ENCODE measurements around the gene BRMS1L. TPM values are rescaled to one million over a fixed set of nuclear protein-coding genes. Genes with fewer than 3 reads are reported as not detected.
A peak's percentile ranks its signal among the peaks of the same experiment; 100 is the strongest.
"Not testable (repeated sequence)": the region's sequence is repeated elsewhere in the genome, so short reads cannot be mapped to it uniquely, and the experiment has no call there.

The BRMS1L gene, protein sequence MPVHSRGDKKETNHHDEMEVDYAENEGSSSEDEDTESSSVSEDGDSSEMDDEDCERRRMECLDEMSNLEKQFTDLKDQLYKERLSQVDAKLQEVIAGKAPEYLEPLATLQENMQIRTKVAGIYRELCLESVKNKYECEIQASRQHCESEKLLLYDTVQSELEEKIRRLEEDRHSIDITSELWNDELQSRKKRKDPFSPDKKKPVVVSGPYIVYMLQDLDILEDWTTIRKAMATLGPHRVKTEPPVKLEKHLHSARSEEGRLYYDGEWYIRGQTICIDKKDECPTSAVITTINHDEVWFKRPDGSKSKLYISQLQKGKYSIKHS
- 1 to 10 TPM; 5.1 to 5.5 TPM for total RNA-seq

DNA sequence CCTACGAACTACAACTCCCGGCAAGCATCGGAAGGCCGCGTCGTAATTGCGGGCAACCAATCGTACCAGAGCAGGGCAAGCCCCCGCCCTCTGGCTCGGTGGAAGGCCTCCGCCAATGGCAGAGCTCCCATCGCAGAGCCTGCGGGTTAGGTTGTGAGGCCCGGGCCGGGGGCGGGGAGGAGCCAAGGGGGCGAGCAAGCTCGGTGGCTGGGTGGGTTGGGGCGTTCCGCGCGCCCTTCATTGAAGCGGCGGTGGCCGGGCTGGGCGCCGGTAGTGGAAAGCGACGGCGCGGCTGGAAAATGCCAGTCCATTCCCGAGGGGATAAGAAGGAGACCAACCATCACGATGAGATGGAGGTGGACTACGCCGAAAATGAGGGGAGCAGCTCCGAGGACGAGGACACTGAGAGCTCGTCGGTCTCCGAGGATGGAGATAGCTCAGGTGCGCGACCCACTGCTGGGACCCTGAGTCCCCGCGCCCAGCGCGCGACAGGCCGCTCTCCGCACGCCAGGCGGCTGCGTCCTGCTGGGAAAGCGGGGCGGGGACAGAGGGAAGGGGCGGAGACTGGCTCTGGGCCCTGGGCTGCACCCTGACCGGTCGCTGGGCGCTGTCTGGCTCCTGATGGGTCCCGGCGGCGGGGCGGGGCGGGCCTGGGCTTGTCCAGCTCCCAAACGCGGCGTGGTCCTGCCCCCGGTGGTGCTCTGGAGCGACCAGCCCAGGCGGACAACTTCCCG lies at the start of gene BRMS1L:
Gene BRMS1L (plus strand): TSS at position 121 of the 734 bp plus-strand sequence. CDS start 179 bp downstream, at position 300.
- no peaks in the 10 kb centered on the region for H3K9me3 Mint-ChIP-seq (ENCODE audit: insufficient read depth)
- H3K27me3 Mint-ChIP-seq (ENCODE audit: low read depth), result no peaks in the 10 kb centered on the region
- H3K4me3 Mint-ChIP-seq, result peak within 1 kb of the TSS; percentile 77
- ChIA-PET POLR2A (interaction anchor here (0.5 to 1.7 kb wide), 7 partner anchors 9 to 704 kb away, joined by 3 to 6 read pairs (median 3); partner anchors contain the start of genes PRORP and RALGAPA1), CTCF (interaction anchor here (0.6 to 2.5 kb wide), 10 partner anchors 9 to 108 kb away, joined by 3 to 14 read pairs (median 4); partner anchors contain the start of gene RALGAPA1)
- H3K27ac Mint-ChIP-seq, result peak within 1 kb of the TSS; percentile 73
- H3K4me1 Mint-ChIP-seq (ENCODE audit: low read depth), result peaks cover 26% of the 10 kb centered on the region
- ATAC-seq (peak; percentile 98), DNase-seq (peak; percentile 98)
- H3K36me3 Mint-ChIP-seq (ENCODE audit: low read depth), result no peaks in the 10 kb centered on the region

DNA sequence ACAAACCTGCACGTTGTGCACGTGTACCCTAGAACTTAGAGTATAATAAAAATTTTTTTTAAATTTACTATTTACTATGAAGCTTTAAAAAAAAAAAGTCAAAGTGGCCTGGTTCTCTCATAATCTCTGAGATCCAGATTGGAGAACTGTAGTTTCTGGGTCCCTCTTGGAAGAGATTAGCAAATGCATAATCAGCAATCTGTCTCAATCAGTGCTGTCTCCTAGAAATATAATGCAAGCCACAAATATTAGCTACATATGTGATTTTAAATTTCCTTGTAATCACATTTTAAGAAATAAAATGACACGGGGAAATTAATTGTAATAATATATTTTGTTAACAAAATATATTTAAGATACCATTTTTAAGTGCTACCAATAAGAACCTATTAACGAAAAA lies 49.3 kb upstream of the BRMS1L start:
- Mint-ChIP-seq H3K9me3 (ENCODE audit: insufficient read depth) (peaks cover 14% of the 10 kb centered on the region), H3K27me3 (ENCODE audit: low read depth) (no peaks in the 10 kb centered on the region), H3K4me3 (no peak overlapping the region), H3K4me1 (ENCODE audit: low read depth) (no peaks in the 10 kb centered on the region), H3K36me3 (ENCODE audit: low read depth) (peaks cover 20% of the 10 kb centered on the region), H3K27ac (no peak overlapping the region)
- CTCF ChIA-PET, result no interaction called here
- POLR2A ChIA-PET, result no interaction called here
- DNase-seq, result no peak
- ATAC-seq, result no peak

DNA sequence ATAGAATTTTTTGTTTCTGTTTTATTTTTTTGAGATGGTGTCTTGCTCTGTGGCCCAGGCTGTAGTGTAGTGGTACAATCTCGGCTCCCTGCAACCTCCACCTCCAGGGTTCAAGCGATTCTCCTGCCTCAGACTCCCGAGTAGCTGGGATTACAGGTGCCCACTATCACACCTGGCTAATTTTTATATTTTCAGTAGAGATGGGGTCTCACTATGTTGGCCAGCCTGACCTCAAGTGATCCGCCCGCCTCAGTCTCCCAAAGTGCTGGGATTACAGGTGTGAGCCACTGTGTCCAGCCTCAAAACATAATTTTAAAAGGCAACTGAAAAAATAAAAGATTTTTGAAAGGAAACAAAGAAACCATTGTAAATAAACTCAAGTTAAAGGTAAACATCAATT lies 48.6 kb upstream of the BRMS1L start:
- peaks cover 20% of the 10 kb centered on the region for H3K36me3 Mint-ChIP-seq (ENCODE audit: low read depth)
- H3K4me3 Mint-ChIP-seq; H3K27me3 Mint-ChIP-seq (ENCODE audit: low read depth); DNase-seq; CTCF ChIA-PET; ATAC-seq; POLR2A ChIA-PET; H3K4me1 Mint-ChIP-seq (ENCODE audit: low read depth); H3K27ac Mint-ChIP-seq: not testable (repeated sequence)
- H3K9me3 Mint-ChIP-seq (ENCODE audit: insufficient read depth), result peaks cover 14% of the 10 kb centered on the region

DNA sequence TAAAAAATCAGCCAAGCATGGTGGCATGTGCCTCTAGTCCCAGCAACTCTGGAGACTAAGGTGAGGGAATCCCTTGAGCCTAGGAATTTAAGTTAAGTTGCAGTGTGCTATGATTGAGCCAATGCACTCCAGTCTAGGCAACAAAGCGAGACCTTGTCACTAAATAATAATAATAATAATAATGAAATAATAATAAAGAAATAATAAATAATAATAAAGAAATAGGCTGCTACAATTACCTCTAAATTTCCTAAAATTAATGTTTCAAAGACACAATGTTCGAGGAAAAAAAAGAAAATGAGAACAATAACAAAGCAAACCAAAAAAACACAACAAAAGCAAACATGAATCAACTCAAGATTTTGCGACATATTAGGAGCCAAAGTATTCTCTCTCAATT lies 46.8 kb upstream of the BRMS1L start:
- POLR2A ChIA-PET, result no interaction called here
- Mint-ChIP-seq H3K4me3 (no peak overlapping the region), H3K27me3 (ENCODE audit: low read depth) (no peaks in the 10 kb centered on the region), H3K9me3 (ENCODE audit: insufficient read depth) (peaks cover 14% of the 10 kb centered on the region), H3K27ac (no peak overlapping the region), H3K4me1 (ENCODE audit: low read depth) (no peaks in the 10 kb centered on the region), H3K36me3 (ENCODE audit: low read depth) (peaks cover 20% of the 10 kb centered on the region)
- CTCF ChIA-PET, result no interaction called here
- no peak for DNase-seq
- ATAC-seq, result no peak

DNA sequence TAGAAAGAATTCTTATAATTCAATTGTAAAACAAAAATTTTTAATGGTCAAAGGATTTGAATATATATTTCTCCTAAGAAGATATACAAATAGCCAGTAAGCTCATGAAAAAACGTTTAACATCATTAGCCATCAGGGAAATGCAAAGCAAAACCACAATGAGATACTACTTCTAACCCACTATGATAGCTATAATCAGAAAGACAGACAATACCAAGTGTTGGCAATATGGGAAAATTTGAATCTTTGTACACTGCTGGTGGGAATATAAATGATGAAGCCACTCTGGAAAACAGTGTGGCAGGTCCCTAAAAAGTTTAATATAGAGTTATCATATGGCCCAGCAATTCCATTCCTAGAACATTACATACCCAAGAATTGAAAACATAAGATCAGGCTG lies 42.4 kb upstream of the BRMS1L start:
- CTCF ChIA-PET, result no interaction called here
- POLR2A ChIA-PET, result no interaction called here
- H3K4me3 Mint-ChIP-seq, result no peak overlapping the region
- ATAC-seq (no peak), DNase-seq (no peak)
- H3K36me3 Mint-ChIP-seq (ENCODE audit: low read depth), result peaks cover 14% of the 10 kb centered on the region
- peaks cover 14% of the 10 kb centered on the region for H3K9me3 Mint-ChIP-seq (ENCODE audit: insufficient read depth)
- no peak overlapping the region for H3K27ac Mint-ChIP-seq
- H3K4me1 Mint-ChIP-seq (ENCODE audit: low read depth), result no peaks in the 10 kb centered on the region
- H3K27me3 Mint-ChIP-seq (ENCODE audit: low read depth), result no peaks in the 10 kb centered on the region

DNA sequence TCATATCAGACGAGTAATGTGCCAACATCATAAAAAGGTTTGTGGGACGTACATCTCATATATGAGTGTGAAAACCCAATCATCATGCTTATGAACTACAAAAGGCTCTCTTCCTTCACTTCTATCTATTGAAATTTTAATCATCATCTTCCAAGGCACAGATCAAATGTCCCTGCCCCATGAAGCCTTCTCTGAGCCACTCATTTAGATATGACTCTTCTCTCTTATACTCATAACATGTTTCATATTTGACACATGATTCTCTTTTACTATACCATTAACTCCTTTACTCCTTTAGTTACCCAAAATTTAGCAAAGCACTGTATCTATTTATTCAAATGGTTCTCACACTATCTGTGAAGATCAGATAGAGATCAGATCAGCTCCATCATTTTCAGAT lies 39.3 kb upstream of the BRMS1L start:
- Mint-ChIP-seq H3K4me3 (no peak overlapping the region), H3K27ac (no peak overlapping the region), H3K9me3 (ENCODE audit: insufficient read depth) (no peaks in the 10 kb centered on the region), H3K27me3 (ENCODE audit: low read depth) (no peaks in the 10 kb centered on the region), H3K4me1 (ENCODE audit: low read depth) (peaks cover 14% of the 10 kb centered on the region), H3K36me3 (ENCODE audit: low read depth) (peaks cover 2% of the 10 kb centered on the region)
- ATAC-seq (no peak), DNase-seq (no peak)
- ChIA-PET POLR2A (no interaction called here), CTCF (no interaction called here)

DNA sequence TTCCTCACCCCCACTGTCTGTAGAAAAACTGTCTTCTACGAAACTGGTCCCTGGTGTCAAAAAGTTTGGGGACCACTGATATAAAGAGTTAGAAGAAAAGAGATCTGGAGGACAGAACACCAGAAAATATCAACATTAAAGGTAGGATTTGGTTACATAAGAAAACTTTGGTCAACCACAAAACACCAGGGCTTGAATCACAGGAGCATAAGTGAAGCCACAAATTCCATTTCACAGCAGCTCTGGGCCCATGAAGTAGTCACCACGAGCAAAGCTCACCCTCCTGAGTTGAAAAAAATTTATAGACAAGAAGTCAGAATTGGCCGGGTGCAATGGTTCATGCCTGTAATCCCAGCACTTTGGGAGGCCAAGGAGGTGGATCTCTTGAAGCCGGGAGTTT lies 36.5 kb upstream of the BRMS1L start:
- ATAC-seq, result peak; percentile 72
- Mint-ChIP-seq H3K27me3 (ENCODE audit: low read depth) (no peaks in the 10 kb centered on the region), H3K36me3 (ENCODE audit: low read depth) (peaks cover 2% of the 10 kb centered on the region), H3K4me1 (ENCODE audit: low read depth) (peaks cover 14% of the 10 kb centered on the region), H3K27ac (peak overlapping the region; percentile 5), H3K9me3 (ENCODE audit: insufficient read depth) (no peaks in the 10 kb centered on the region), H3K4me3 (no peak overlapping the region)
- DNase-seq, result peak; percentile 33
- ChIA-PET CTCF (no interaction called here), POLR2A (no interaction called here)

DNA sequence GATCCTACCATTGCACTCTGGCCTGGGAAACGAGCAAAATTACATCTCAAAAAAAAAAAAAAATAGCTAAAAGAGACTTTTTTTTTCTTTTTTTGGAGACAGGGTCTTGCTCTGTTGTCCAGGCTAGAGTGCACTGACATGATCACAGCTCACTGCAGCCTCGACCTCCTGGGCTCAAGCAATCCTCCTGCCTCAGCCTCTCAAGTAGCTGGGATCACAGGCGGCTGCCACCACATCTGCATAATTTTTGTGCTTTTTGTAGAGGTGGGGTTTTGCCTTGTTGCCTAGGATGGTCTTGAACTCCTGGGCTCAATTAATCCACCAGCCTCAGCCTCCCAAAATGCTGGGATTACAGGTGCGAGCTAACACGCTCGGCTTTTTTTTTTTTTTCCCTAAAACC lies 28.3 kb upstream of the BRMS1L start:
- POLR2A ChIA-PET, result no interaction called here
- H3K4me1 Mint-ChIP-seq (ENCODE audit: low read depth), result peaks cover 3% of the 10 kb centered on the region

DNA sequence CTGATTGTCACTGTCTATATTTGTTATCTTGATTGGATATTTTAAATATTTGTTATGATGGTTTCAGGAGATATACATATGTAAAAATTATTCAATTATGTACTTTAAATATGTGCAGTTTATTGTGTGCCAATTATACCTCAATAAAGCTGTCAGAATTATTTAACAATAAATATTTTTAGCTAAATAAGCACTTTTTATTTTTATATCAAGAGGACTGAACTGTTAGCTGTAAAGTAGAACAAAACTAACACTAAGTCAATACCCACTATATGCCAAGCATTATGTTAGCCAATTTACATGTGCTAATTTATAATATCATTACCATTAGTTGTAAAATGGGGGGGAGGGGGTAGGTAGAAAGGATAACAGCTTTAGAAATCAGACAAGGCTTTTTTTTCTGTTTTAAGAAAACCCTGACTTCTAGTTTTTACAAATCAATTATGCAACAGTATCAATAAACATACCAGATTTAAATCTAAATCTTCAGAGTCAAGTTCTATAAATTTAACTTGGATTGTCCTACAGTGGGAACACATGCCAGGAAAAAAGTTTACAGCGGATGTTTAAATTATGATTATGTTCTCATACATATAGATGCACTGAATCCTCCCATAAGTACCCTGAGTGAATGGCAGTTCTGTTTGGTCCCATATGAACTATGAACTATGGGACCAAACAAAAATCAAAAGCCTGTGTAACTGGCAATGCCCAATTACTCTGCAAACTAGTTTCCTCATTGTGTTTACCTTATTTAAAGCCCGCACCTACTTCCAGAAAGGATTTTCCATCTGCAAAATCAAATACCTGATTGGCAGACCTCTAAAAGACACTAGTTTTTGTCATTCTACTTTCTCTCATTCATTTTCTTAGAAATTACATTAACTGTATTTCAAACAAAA lies 19.9 kb upstream of the BRMS1L start:
- H3K27me3 Mint-ChIP-seq (ENCODE audit: low read depth), result no peaks in the 10 kb centered on the region
- H3K36me3 Mint-ChIP-seq (ENCODE audit: low read depth), result peaks cover 10% of the 10 kb centered on the region
- ATAC-seq, result no peak
- DNase-seq, result no peak
- H3K4me3 Mint-ChIP-seq, result no peak overlapping the region
- CTCF ChIA-PET, result interaction anchor here (1.0 to 1.6 kb wide), 7 partner anchors 9 to 367 kb away, joined by 3 to 7 read pairs (median 4); no protein-coding TSS in a partner anchor
- POLR2A ChIA-PET, result no interaction called here
- H3K9me3 Mint-ChIP-seq (ENCODE audit: insufficient read depth), result peaks cover 2% of the 10 kb centered on the region
- H3K4me1 Mint-ChIP-seq (ENCODE audit: low read depth), result peaks cover 33% of the 10 kb centered on the region
- no peak overlapping the region for H3K27ac Mint-ChIP-seq

More for the DNA sequence above, 28.3 kb upstream of the BRMS1L start:
- DNase-seq (no peak), ATAC-seq (no peak)
- Mint-ChIP-seq H3K9me3 (ENCODE audit: insufficient read depth) (no peaks in the 10 kb centered on the region), H3K4me3 (no peak overlapping the region), H3K27ac (no peak overlapping the region), H3K36me3 (ENCODE audit: low read depth) (peaks cover 4% of the 10 kb centered on the region), H3K27me3 (ENCODE audit: low read depth) (no peaks in the 10 kb centered on the region)
- CTCF ChIA-PET, result interaction anchor here (1.8 kb wide), 1 partner anchor 9 kb away, joined by 3 read pairs; no protein-coding TSS in a partner anchor

DNA sequence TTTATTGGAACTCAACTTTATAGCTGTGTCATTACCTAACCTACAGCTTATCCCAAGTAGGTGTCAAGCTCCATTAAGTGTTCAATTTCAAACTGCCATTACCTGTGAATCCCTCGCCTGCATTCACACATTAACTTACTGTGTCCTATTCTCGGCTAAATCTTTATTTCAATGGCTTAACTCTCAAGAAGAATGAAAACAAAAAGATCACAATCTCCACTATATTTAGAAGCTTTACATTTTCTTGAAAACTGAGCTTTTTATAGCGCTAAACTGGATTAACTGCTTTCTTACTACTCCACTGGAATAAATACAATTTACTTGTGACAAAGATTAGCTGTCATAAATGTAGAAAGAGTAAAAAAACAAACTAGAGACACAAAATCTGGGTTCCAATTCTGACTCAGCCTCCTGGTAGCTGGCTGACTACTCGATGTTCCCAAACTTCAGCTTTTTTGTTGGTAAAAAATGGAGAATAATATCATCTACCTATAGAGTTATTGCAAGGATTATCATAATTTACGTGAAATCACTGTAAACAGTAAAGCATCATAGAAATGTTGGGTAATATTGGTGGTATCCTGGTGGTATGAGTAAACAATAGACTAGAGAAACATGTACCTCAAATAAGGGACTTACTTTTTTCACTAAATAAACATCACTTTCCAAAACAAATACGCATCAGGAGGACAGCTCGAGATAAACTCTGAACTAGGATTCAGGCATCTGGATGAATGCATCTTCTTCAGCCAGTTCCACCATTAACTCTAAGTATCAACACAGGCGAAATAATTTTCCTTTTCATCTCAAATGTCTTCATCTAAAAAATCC lies 18.8 kb upstream of the BRMS1L start:
- H3K4me3 Mint-ChIP-seq, result peak overlapping the region; percentile 98
- ChIA-PET CTCF (interaction anchor here (0.9 to 1.2 kb wide), 5 partner anchors 9 to 15 kb away, joined by 3 to 7 read pairs (median 4); no protein-coding TSS in a partner anchor), POLR2A (no interaction called here)
- peaks cover 7% of the 10 kb centered on the region for H3K36me3 Mint-ChIP-seq (ENCODE audit: low read depth)
- no peaks in the 10 kb centered on the region for H3K27me3 Mint-ChIP-seq (ENCODE audit: low read depth)
- H3K27ac Mint-ChIP-seq, result peak overlapping the region; percentile 30
- ATAC-seq, result no peak
- H3K4me1 Mint-ChIP-seq (ENCODE audit: low read depth), result peaks cover 33% of the 10 kb centered on the region
- DNase-seq, result no peak
- peaks cover 2% of the 10 kb centered on the region for H3K9me3 Mint-ChIP-seq (ENCODE audit: insufficient read depth)

DNA sequence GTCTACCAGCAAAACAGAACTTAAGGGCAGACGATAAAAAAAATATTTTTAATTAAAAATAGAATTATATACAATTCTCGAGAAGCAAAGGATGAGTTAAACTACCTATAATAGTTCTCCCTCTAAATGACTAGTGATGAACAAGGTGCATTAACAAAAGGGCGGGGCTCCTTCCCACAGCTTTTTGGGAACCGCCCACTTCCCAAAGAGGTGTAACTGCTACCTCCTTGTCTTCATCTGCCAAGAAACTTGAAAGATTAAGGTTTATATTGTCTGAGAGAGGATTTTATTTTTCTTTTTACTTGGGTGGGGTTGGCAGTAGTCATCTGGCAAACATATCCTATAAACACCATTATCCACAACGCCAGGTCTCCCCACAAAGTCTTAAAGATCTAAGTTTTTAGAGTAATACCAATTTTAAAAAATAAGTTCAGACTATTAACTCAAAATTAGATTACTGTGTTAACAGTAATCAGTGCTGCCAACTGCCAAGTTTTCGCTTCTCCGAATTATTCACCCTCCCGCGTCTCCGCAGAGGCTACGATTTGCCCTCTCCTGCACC lies 18.0 kb upstream of the BRMS1L start:
- peak overlapping the region; percentile 95 for H3K27ac Mint-ChIP-seq
- ChIA-PET CTCF (interaction anchor here (1.0 kb wide), 1 partner anchor 10 kb away, joined by 6 read pairs; no protein-coding TSS in a partner anchor), POLR2A (no interaction called here)
- peaks cover 3% of the 10 kb centered on the region for H3K36me3 Mint-ChIP-seq (ENCODE audit: low read depth)
- H3K4me3 Mint-ChIP-seq, result peak overlapping the region; percentile 98
- peaks cover 2% of the 10 kb centered on the region for H3K9me3 Mint-ChIP-seq (ENCODE audit: insufficient read depth)
- peaks cover 2% of the 10 kb centered on the region for H3K27me3 Mint-ChIP-seq (ENCODE audit: low read depth)
- peaks cover 33% of the 10 kb centered on the region for H3K4me1 Mint-ChIP-seq (ENCODE audit: low read depth)
- no peak for ATAC-seq
- no peak for DNase-seq
